HG03342 (cell line): ENCODE results near the gene TUFM.
"Not testable (repeated sequence)": the region's sequence is repeated elsewhere in the genome, so short reads cannot be mapped to it uniquely, and the experiment has no call there.

Experiments used
- ATAC-seq: cut with Tn5 transposase; IDR thresholded peaks from one replicate; pipeline ENCODE4 v1.9.1; 2021; ENCODE audit warnings: mild to moderate bottlenecking, moderate library complexity; ENCODE audit not compliant: unreplicated experiment

Gene TUFM

GRCh38 chr16:28875134-28876018 lies 29.2 kb upstream of the TUFM start:
- ATAC-seq, result no peak

- ATAC-seq, result no peak
Observed at GRCh38 chr16:28874406-28874805, 28.3 kb upstream of the TUFM start.

GRCh38 chr16:28873543-28874201 lies 27.5 kb upstream of the TUFM start:
- no peak for ATAC-seq

GRCh38 chr16:28872952-28873351 lies 26.8 kb upstream of the TUFM start:
- no peak for ATAC-seq

GRCh38 chr16:28869201-28869600 lies 23.1 kb upstream of the TUFM start:
- ATAC-seq, result no peak

GRCh38 chr16:28867646-28868045 lies 21.5 kb upstream of the TUFM start:
- not testable (repeated sequence) for ATAC-seq

GRCh38 chr16:28867241-28867640 lies 21.1 kb upstream of the TUFM start:
- ATAC-seq, result no peak

- no peak for ATAC-seq
Observed at GRCh38 chr16:28866454-28866804, 20.3 kb upstream of the TUFM start.

- no peak for ATAC-seq
Observed at GRCh38 chr16:28865722-28866453, 19.7 kb upstream of the TUFM start.

- ATAC-seq, result no peak
Observed at GRCh38 chr16:28865001-28865688, 19.0 kb upstream of the TUFM start.

- no peak for ATAC-seq
Observed at GRCh38 chr16:28863929-28864793, 18.0 kb upstream of the TUFM start.

- ATAC-seq, result no peak
Observed at GRCh38 chr16:28859326-28859725, 13.2 kb upstream of the TUFM start.

GRCh38 chr16:28858421-28858820 lies 12.3 kb upstream of the TUFM start:
- ATAC-seq, result no peak

GRCh38 chr16:28846933-28847273 lies 755 bp upstream of the TUFM start:
- ATAC-seq, result peak; percentile 0

- peak; percentile 2 for ATAC-seq
Observed at GRCh38 chr16:28845761-28846079, 428 bp downstream of the TUFM start.

GRCh38 chr16:28845293-28845692 lies 855 bp downstream of the TUFM start:
- ATAC-seq, result no peak

GRCh38 chr16:28844226-28844885 lies 1.8 kb downstream of the TUFM start:
- ATAC-seq, result no peak

- no peak for ATAC-seq
Observed at GRCh38 chr16:28843766-28844165, 2.4 kb downstream of the TUFM start.

- no peak for ATAC-seq
Observed at GRCh38 chr16:28842696-28843095, 3.5 kb downstream of the TUFM start.

GRCh38 chr16:28839899-28840298 lies 6.2 kb downstream of the TUFM start:
- ATAC-seq, result no peak
